ENCODE results near the gene SKIL.

DNA sequence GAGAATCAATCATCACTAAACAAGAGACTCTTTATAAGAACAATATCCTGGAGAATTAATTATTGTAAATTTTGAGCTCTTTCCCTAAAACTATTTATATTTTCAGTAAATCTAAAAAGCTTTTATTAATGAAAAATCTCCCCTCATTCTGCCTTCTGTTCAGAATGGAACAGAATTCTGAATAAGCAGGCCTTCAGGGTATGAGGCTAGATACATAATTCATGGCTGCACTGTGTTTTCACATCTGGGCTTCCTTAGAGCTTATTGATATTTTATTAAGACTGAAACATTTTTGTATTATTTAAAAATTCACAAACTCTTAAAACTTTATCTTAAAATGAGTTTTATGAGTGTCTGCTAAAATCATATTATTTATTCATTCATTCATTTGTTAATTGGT is 85.9 kb downstream of the SKIL start:
- no peak for TF ChIP-seq POLR2A (IDR thresholded peaks at IDR 0.05)
- TF ChIP-seq, protein P1, sequence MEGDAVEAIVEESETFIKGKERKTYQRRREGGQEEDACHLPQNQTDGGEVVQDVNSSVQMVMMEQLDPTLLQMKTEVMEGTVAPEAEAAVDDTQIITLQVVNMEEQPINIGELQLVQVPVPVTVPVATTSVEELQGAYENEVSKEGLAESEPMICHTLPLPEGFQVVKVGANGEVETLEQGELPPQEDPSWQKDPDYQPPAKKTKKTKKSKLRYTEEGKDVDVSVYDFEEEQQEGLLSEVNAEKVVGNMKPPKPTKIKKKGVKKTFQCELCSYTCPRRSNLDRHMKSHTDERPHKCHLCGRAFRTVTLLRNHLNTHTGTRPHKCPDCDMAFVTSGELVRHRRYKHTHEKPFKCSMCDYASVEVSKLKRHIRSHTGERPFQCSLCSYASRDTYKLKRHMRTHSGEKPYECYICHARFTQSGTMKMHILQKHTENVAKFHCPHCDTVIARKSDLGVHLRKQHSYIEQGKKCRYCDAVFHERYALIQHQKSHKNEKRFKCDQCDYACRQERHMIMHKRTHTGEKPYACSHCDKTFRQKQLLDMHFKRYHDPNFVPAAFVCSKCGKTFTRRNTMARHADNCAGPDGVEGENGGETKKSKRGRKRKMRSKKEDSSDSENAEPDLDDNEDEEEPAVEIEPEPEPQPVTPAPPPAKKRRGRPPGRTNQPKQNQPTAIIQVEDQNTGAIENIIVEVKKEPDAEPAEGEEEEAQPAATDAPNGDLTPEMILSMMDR (IDR thresholded peaks at IDR 0.05): no peak
